WTC11 (cell line): ENCODE data around the gene ELMO1. TPM values are rescaled to one million over a fixed set of nuclear protein-coding genes. Genes with fewer than 3 reads are reported as not detected.

Experiments used
- ATAC-seq: fragments of 200-7000 bp; cut with Tn5 transposase; 2 replicates; pipeline ENCODE4 v1.10.0; 2021; ENCODE audit warnings: mild to moderate bottlenecking, moderate library complexity
- CTCF ChIA-PET: fragments of 300-600 bp; sonication (Branson Sonifier 250); formaldehyde crosslinking; loops from one replicate; lab custom pipeline; 2021; ENCODE audit warnings: antibody characterized with exemption; lab: Charles Lee
- POLR2A ChIA-PET: fragments of 350-600 bp; sonication (Branson Sonifier 250); formaldehyde crosslinking; loops from one replicate; lab custom pipeline; 2021; ENCODE audit warnings: antibody characterized with exemption; lab: Charles Lee
- DNase-seq: peaks from one replicate; pipeline ENCODE4 v3.0.0; 2021; ENCODE audit warnings: low spot score
- H3K27ac Mint-ChIP-seq: 2 replicates; pipeline ENCODE4 v1.8.0; 2021; ENCODE audit warnings: mixed read lengths
- H3K27me3 Mint-ChIP-seq: 2 replicates; pipeline ENCODE4 v1.8.0; 2021; ENCODE audit warnings: low read depth, mild to moderate bottlenecking, moderate library complexity, mixed read lengths
- H3K36me3 Mint-ChIP-seq: 2 replicates; pipeline ENCODE4 v1.8.0; 2021; ENCODE audit warnings: mixed read lengths
- H3K4me1 Mint-ChIP-seq: 2 replicates; pipeline ENCODE4 v1.8.0; 2022; ENCODE audit warnings: mixed read lengths
- H3K4me3 Mint-ChIP-seq: 2 replicates; pipeline ENCODE4 v1.8.0; 2021; ENCODE audit warnings: mild to moderate bottlenecking, moderate library complexity, mixed read lengths
- H3K9me3 Mint-ChIP-seq: 2 replicates; pipeline ENCODE4 v1.8.0; 2021; ENCODE audit warnings: mixed read lengths
- AFF4 ChIP-seq: sonication (generic); formaldehyde crosslinking; IDR thresholded peaks from 2 replicates; pipeline ENCODE4 v1.8.1; 2023; ENCODE audit warnings: mild to moderate bottlenecking, missing genetic modification reagents, borderline replicate concordance
- GABPB1 ChIP-seq: sonication (generic); formaldehyde crosslinking; IDR thresholded peaks from 2 replicates; pipeline ENCODE4 v1.8.1; 2023; ENCODE audit warnings: mild to moderate bottlenecking, missing genetic modification reagents
- HMGA2 ChIP-seq: fragments of 250-450 bp; sonication (Bioruptor Pico); IDR thresholded peaks from 2 replicates; pipeline ENCODE4 v1.4.0; 2021; ENCODE audit warnings: mild to moderate bottlenecking, moderate library complexity
- NFATC4 ChIP-seq: fragments of 250-450 bp; sonication (Bioruptor Pico); IDR thresholded peaks from 2 replicates; pipeline ENCODE4 v1.9.0; 2021; ENCODE audit warnings: mild to moderate bottlenecking
- SOX15 ChIP-seq: fragments of 250-450 bp; sonication (Bioruptor Pico); IDR thresholded peaks from 2 replicates; pipeline ENCODE4 v1.9.0; 2021; ENCODE audit warnings: mild to moderate bottlenecking
- STAT6 ChIP-seq: sonication (generic); formaldehyde crosslinking; conservative IDR thresholded peaks from 2 replicates; pipeline ENCODE4 v1.8.1; 2023; ENCODE audit warnings: mild to moderate bottlenecking, low read depth, missing genetic modification reagents, moderate library complexity
- ZNF396 ChIP-seq: fragments of 250-450 bp; sonication (Bioruptor Pico); IDR thresholded peaks from 2 replicates; pipeline ENCODE4 v1.8.0; 2021; ENCODE audit warnings: mild to moderate bottlenecking, moderate library complexity, borderline replicate concordance
- ZNF423 ChIP-seq: fragments of 250-450 bp; sonication (Bioruptor Pico); IDR thresholded peaks from 2 replicates; pipeline ENCODE4 v2.1.2; 2022; ENCODE audit warnings: mild to moderate bottlenecking, moderate library complexity
- total RNA-seq: library from RNA; stranded (reverse); gene quantifications from 3 replicates; pipeline ENCODE4 v1.2.3, GENCODE V29; 2021
- TF ChIP-seq, protein P1 (sequence below): sonication (generic); formaldehyde crosslinking; IDR thresholded peaks from 2 replicates; pipeline ENCODE4 v1.8.1; 2023; ENCODE audit warnings: mild to moderate bottlenecking, missing genetic modification reagents
- TF ChIP-seq, protein P2 (sequence below): fragments of 250-450 bp; sonication (Bioruptor Pico); IDR thresholded peaks from 2 replicates; pipeline ENCODE4 v1.9.0; 2021; ENCODE audit warnings: moderate library complexity, mild to moderate bottlenecking, inconsistent platforms, borderline replicate concordance
- TF ChIP-seq, protein P3 (sequence below): sonication (generic); formaldehyde crosslinking; IDR thresholded peaks from 2 replicates; pipeline ENCODE4 v1.8.1; 2022; ENCODE audit warnings: low read depth, missing genetic modification reagents, borderline replicate concordance

Gene ELMO1
- total RNA-seq, 1 experiment from 2014 or later, result 19.4 TPM

DNA sequence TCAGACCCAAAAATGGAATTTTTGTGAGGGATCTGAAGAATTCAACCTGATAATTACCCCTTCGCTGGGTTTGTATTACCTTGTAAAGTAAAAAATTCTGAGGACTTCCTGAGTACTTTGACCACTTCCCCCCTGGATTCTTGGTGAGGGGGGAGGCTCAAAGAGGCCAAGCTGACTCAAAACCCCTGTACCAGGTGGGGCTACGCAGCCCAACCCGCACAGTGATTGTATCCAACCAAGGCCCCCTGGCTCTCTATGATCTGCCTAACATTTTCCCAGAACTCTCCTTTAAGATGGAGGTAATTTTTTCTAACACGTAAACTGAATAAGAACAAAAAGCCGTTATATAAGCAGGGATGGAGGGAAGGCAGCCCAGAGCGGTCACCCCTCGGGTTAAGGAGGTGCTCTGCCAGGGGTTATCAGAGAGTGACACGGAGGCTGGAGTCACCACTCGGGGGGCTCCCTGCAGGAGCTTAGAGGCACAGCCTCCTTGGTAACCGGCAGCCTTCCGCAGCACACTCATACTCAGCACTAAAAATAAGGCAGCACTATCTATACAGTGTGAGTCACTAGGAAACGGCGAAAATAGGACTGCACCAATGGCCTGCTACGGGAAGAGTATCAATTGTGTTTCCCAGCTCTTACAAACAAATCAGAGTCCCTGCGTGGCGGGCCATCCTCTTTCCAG is 255.4 kb downstream of the ELMO1 start:
- H3K4me1 Mint-ChIP-seq, result no peaks in the 10 kb centered on the region
- no peaks in the 10 kb centered on the region for H3K9me3 Mint-ChIP-seq
- H3K27ac Mint-ChIP-seq, result no peak overlapping the region

DNA sequence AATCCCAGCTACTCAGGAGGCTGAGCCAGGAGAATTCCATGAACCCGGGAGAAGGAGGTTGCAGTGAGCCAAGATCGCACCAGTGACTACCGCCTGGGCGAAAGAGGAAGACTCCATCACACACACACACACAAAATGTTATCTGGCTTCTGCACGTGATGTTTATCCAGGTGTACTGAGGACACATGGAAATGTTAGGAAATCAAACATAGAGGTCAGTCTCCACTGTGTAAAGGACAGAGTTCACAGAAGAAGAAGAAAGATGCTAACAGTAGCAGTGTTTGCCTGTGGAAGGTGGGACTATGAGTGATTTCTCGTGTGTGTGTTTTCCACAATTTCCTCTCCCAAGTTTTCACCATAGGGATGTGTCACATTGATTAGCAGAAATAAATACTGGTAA is 256.9 kb downstream of the ELMO1 start:
- H3K27ac Mint-ChIP-seq, result no peak overlapping the region
- no peaks in the 10 kb centered on the region for H3K4me1 Mint-ChIP-seq
- no peak for DNase-seq
- TF ChIP-seq AFF4 (no peak), GABPB1 (peak; percentile 62), ZNF423 (no peak), SOX15 (CRISPR knock-in tag) (no peak)
- TF ChIP-seq, protein P1, sequence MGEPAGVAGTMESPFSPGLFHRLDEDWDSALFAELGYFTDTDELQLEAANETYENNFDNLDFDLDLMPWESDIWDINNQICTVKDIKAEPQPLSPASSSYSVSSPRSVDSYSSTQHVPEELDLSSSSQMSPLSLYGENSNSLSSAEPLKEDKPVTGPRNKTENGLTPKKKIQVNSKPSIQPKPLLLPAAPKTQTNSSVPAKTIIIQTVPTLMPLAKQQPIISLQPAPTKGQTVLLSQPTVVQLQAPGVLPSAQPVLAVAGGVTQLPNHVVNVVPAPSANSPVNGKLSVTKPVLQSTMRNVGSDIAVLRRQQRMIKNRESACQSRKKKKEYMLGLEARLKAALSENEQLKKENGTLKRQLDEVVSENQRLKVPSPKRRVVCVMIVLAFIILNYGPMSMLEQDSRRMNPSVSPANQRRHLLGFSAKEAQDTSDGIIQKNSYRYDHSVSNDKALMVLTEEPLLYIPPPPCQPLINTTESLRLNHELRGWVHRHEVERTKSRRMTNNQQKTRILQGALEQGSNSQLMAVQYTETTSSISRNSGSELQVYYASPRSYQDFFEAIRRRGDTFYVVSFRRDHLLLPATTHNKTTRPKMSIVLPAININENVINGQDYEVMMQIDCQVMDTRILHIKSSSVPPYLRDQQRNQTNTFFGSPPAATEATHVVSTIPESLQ (CRISPR knock-in tag), result no peak
- TF ChIP-seq, protein P2, sequence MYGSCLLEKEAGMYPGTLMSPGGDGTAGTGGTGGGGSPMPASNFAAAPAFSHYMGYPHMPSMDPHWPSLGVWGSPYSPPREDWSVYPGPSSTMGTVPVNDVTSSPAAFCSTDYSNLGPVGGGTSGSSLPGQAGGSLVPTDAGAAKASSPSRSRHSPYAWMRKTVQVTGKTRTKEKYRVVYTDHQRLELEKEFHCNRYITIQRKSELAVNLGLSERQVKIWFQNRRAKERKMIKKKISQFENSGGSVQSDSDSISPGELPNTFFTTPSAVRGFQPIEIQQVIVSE (CRISPR knock-in tag), result no peak
- no peak for ATAC-seq
- no peaks in the 10 kb centered on the region for H3K9me3 Mint-ChIP-seq
- POLR2A ChIA-PET, result interaction anchor here (0.7 kb wide), 1 partner anchor 46 kb away, joined by 3 read pairs; no protein-coding TSS in a partner anchor
- H3K36me3 Mint-ChIP-seq, result no peaks in the 10 kb centered on the region
- CTCF ChIA-PET, result no interaction called here
- no peaks in the 10 kb centered on the region for H3K27me3 Mint-ChIP-seq
- H3K4me3 Mint-ChIP-seq, result no peak overlapping the region

More for the DNA sequence above, 255.4 kb downstream of the ELMO1 start:
- TF ChIP-seq NFATC4 (no peak), ZNF396 (CRISPR knock-in tag) (no peak), GABPB1 (no peak), HMGA2 (CRISPR knock-in tag) (no peak), STAT6 (CRISPR knock-in tag) (no peak)
- TF ChIP-seq, protein P1 (CRISPR knock-in tag), result no peak
- TF ChIP-seq, protein P3, sequence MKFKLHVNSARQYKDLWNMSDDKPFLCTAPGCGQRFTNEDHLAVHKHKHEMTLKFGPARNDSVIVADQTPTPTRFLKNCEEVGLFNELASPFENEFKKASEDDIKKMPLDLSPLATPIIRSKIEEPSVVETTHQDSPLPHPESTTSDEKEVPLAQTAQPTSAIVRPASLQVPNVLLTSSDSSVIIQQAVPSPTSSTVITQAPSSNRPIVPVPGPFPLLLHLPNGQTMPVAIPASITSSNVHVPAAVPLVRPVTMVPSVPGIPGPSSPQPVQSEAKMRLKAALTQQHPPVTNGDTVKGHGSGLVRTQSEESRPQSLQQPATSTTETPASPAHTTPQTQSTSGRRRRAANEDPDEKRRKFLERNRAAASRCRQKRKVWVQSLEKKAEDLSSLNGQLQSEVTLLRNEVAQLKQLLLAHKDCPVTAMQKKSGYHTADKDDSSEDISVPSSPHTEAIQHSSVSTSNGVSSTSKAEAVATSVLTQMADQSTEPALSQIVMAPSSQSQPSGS (CRISPR knock-in tag), result no peak
- Mint-ChIP-seq H3K27me3 (no peaks in the 10 kb centered on the region), H3K4me3 (no peak overlapping the region), H3K36me3 (no peaks in the 10 kb centered on the region)
- ChIA-PET POLR2A (no interaction called here), CTCF (interaction anchor here (0.6 to 3.2 kb wide), 5 partner anchors 11 to 720 kb away, joined by 3 to 13 read pairs (median 3); no protein-coding TSS in a partner anchor)
- DNase-seq, result no peak
- no peak for ATAC-seq
